Transverse colon (tissue), 4 donors: ENCODE measurements around the gene TECPR1.

Source experiments
- EP300 ChIP-seq: sonication (generic); formaldehyde crosslinking; IDR thresholded peaks from one replicate; pipeline ENCODE4 v1.6.1; 2017; ENCODE audit warnings: antibody characterized with exemption, low read depth
- POLR2A ChIP-seq: fragments of 450-650 bp; IDR thresholded peaks from one replicate; pipeline ENCODE4 v1.6.1; 2016; ENCODE audit warnings: antibody characterized with exemption, mild to moderate bottlenecking, moderate library complexity
- POLR2AphosphoS5 ChIP-seq, 3 donors: sonication (generic); formaldehyde crosslinking; IDR thresholded peaks; one replicate each; pipeline ENCODE4 v1.6.1; 2016; ENCODE audit warnings: antibody characterized with exemption in 3 of 3
- TF ChIP-seq, protein P1 (sequence below), 5 experiments: fragments of 200-600 bp in 3 of 5; fragments of 450-650 bp in 2 of 5; sonication (generic) in 3 of 5; IDR thresholded peaks; 1 replicate in 2 of 5; 2 replicates in 3 of 5; pipeline ENCODE4 v1.5.1; 2016 to 2017; ENCODE audit warnings: antibody characterized with exemption in 5 of 5, inconsistent platforms in 3 of 5, mild to moderate bottlenecking in 2 of 5, moderate library complexity in 1 of 5

DNA sequence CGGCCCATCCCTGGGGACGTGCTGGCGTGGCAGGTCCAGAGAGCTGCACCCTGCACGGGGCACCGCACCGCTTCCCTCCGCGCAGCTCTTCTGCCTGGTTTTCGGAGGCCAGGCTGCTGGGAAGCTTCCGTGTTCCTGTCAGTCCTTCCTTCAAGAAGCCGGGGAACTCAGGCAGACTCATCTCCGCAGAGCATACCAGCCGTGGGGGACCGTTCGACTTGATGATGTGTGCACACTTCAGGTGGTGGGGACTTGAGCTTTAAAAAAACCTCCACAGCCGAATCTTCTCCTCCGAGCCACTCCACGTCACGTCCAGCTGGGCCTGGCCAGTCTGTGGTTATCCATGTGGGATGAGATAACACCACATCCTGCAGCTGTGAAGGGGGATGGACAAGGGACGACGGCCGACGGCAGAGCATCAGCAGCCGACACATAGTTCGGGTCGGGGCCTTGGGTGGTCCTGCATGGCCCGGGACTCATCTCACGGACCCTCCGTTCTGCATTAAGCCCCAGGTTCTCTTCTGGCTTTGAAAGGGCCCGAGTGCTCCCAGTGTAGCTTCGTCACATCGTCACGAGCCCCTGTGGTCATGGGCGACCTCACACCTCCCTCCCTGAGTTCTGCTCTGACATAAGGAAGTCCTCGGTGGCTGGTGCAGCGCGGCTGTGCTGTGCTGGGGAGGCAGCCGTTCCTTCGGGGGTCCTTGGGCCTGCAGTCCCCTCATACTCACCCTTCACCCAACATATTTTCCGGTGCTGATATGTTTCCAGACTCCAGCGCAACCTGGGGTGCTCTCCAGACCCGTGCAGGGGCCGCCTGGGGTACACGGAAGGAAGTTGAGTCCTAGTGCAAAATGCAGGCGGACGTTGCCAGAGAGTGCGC lies 45.3 kb downstream of the TECPR1 start:
- TF ChIP-seq, protein P1, sequence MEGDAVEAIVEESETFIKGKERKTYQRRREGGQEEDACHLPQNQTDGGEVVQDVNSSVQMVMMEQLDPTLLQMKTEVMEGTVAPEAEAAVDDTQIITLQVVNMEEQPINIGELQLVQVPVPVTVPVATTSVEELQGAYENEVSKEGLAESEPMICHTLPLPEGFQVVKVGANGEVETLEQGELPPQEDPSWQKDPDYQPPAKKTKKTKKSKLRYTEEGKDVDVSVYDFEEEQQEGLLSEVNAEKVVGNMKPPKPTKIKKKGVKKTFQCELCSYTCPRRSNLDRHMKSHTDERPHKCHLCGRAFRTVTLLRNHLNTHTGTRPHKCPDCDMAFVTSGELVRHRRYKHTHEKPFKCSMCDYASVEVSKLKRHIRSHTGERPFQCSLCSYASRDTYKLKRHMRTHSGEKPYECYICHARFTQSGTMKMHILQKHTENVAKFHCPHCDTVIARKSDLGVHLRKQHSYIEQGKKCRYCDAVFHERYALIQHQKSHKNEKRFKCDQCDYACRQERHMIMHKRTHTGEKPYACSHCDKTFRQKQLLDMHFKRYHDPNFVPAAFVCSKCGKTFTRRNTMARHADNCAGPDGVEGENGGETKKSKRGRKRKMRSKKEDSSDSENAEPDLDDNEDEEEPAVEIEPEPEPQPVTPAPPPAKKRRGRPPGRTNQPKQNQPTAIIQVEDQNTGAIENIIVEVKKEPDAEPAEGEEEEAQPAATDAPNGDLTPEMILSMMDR (IDR thresholded peaks at IDR 0.05), result no peak
- TF ChIP-seq POLR2A, result no peak
- TF ChIP-seq POLR2AphosphoS5 (IDR thresholded peaks at IDR 0.05), result no peak
- no peak for TF ChIP-seq EP300
